Measurements from ENCODE around the gene CLEC16A.

The CLEC16A gene

DNA sequence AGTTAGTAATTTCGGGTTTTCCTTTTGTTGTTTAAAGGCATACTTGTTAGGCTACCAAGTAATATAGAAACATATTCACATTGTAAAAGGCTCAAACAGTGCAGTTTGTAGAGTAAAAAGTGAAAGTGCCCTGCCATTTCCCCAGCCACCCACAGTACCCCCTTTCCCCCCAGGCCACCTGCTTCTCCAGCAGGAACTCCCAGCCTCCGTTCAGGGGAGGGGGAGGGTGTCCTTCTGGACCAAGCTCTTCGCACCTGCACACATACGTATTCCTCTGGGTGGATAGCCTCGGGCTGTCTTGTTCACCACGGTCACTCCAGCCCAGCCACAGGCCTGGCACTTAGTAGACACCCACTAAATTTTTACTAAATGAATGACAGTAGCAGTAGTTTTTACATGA, 144.5 kb downstream of the CLEC16A start:
- no peak overlapping the region for H3K4me3 ChIP-seq (ENCODE audit: low read depth, low read length)
- in situ Hi-C loops (cut with HindIII; ENCODE audit: low sequenced_read_pairs), result no loop called here
- DNase-seq (ENCODE audit: low read depth), result no peak
- no peak for TF ChIP-seq CTCF (IDR thresholded peaks at IDR 0.05; ENCODE audit: low read depth, low read length, missing control alignments)

DNA sequence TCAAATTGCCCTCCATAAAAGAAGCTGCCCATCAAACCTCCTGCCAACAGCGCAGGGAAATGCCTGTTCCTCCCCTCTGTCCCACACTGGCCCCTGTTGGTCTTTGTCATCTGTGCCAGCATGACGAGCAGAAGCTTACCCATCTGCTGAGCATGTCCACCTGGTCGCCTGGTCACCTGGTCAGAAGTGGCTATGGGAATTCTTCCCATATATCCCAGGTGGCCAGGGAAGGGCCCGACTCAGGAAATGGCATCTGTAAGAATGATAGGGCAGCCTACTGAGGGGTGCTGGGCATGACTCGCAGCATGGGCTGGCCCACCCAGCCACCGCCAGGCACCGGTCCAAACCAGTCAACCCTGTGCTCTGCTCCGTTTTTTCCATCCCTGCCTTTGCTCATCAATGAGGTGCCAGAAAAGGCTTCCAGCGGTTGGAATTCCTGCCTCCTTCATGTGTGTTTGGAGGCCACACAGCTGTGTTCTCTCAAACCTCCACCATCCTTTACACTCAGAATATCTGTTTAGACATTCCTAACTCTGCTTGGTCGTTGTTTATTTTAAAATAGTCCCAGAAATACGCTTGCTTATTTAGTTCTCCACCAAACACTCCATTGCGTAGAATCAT, 145.2 kb downstream of the CLEC16A start:
- in situ Hi-C loops (cut with HindIII; ENCODE audit: low sequenced_read_pairs), result no loop called here
- no peak for DNase-seq (ENCODE audit: low read depth)
- no peak overlapping the region for H3K4me3 ChIP-seq (ENCODE audit: low read depth, low read length)
- no peak for TF ChIP-seq CTCF (IDR thresholded peaks at IDR 0.05; ENCODE audit: low read depth, low read length, missing control alignments)

DNA sequence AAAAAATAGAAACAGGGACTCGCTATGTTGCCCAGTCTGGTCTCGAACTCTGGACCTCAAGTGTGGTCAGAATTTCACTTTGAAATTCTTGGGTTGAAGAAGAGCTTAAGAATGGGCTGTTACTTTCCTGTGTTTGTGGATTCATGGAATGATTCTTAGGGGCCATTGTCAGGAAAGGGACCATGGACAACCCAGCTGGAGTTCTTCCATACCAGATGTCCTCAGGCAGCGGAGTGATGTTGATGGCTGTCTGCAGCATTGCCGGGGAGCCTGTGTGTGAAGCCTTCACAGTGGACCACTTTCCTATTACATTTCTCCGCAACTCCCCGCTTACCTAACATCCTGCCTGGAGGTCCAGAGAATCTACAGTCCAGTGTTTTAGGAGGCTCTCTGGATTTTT, 145.9 kb downstream of the CLEC16A start:
- no peak for DNase-seq (ENCODE audit: low read depth)

DNA sequence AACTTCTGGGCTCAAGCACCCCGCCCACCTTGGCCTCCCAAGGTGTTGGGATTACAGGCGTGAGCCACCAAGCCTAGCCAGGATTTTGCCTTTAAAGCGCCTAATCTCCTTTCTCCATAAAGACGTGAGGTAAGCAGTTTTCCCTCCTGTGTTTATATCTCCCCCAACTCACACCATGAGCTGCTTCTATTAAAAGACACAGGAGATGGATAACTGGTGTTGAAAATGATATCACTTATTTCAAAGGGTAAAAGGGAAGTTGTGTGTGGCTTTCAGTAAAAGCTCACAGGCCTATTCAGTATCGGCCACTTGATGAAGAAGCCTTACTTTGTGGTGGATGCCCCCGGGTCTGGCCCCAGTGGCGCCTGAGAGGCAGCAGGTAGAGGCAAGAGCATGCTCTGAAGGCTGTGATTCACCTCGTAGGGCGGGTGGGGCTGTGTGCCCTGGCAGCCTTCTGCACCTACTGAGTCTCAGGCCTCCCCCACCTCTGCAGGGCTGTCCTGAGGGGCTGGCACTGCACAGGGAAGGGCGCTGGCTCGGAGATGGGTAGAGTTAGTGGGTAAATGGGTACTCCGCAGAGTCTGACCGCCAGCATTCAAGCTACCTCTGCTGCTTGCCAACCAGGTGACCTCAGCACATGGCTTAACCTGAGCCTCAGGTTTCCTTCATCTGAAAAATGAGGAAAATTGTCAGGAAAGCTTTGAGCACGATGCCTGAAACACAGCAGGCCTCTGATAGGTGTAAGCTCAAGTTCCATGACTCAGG, 146.8 kb downstream of the CLEC16A start:
- in situ Hi-C loops (cut with HindIII; ENCODE audit: low sequenced_read_pairs), result no loop called here
- DNase-seq (ENCODE audit: low read depth), result no peak
- H3K4me3 ChIP-seq (ENCODE audit: low read depth, low read length), result no peak overlapping the region
- TF ChIP-seq CTCF (IDR thresholded peaks at IDR 0.05; ENCODE audit: low read depth, low read length, missing control alignments), result no peak

More for the DNA sequence above, 145.9 kb downstream of the CLEC16A start:
- no peak for TF ChIP-seq CTCF (IDR thresholded peaks at IDR 0.05; ENCODE audit: low read depth, low read length, missing control alignments)
- in situ Hi-C loops (cut with HindIII; ENCODE audit: low sequenced_read_pairs), result no loop called here
- H3K4me3 ChIP-seq (ENCODE audit: low read depth, low read length), result no peak overlapping the region

GRCh38 chr16:11092788-11093571, 148.6 kb downstream of the CLEC16A start:
- in situ Hi-C loops (cut with HindIII; ENCODE audit: low sequenced_read_pairs), result no loop called here
- no peak overlapping the region for H3K4me3 ChIP-seq (ENCODE audit: low read depth, low read length)
- TF ChIP-seq CTCF (IDR thresholded peaks at IDR 0.05; ENCODE audit: low read depth, low read length, missing control alignments), result no peak
- DNase-seq (ENCODE audit: low read depth), result no peak

- TF ChIP-seq CTCF (IDR thresholded peaks at IDR 0.05; ENCODE audit: low read depth, low read length, missing control alignments), result no peak
- no peak overlapping the region for H3K4me3 ChIP-seq (ENCODE audit: low read depth, low read length)
- DNase-seq (ENCODE audit: low read depth), result no peak
- in situ Hi-C loops (cut with HindIII; ENCODE audit: low sequenced_read_pairs), result no loop called here
These were observed 149.3 kb downstream of the CLEC16A start for GRCh38 chr16:11093572-11094074.

All from astrocyte of the cerebellum (primary cell).